Nephron progenitor cell (in vitro differentiated cells): ENCODE results near the gene ZNHIT1.

Source experiments
- DNase-seq: peaks from one replicate; pipeline ENCODE4 v3.0.0; 2021
- H3K27ac Mint-ChIP-seq: 2 replicates; pipeline ENCODE4 v1.8.0; 2021; ENCODE audit warnings: mild to moderate bottlenecking, moderate library complexity, mixed read lengths
- H3K27me3 Mint-ChIP-seq: 2 replicates; pipeline ENCODE4 v1.8.0; 2021; ENCODE audit warnings: mild to moderate bottlenecking, low read depth, mixed read lengths; ENCODE audit not compliant: poor library complexity
- H3K36me3 Mint-ChIP-seq: 2 replicates; pipeline ENCODE4 v1.8.0; 2021; ENCODE audit warnings: low read depth, mixed read lengths
- H3K4me1 Mint-ChIP-seq: 2 replicates; pipeline ENCODE4 v1.8.0; 2021; ENCODE audit warnings: mixed read lengths
- H3K4me3 Mint-ChIP-seq: 2 replicates; pipeline ENCODE4 v1.8.0; 2021; ENCODE audit warnings: mild to moderate bottlenecking, moderate library complexity, mixed read lengths
- H3K9me3 Mint-ChIP-seq: 2 replicates; pipeline ENCODE4 v1.8.0; 2021; ENCODE audit warnings: mild to moderate bottlenecking, moderate library complexity, mixed read lengths
- TF ChIP-seq, protein P1 (sequence below): fragments of 200-600 bp; sonication (generic); IDR thresholded peaks from 2 replicates; pipeline ENCODE4 v1.5.0; 2021; ENCODE audit warnings: antibody characterized with exemption

The ZNHIT1 gene

DNA sequence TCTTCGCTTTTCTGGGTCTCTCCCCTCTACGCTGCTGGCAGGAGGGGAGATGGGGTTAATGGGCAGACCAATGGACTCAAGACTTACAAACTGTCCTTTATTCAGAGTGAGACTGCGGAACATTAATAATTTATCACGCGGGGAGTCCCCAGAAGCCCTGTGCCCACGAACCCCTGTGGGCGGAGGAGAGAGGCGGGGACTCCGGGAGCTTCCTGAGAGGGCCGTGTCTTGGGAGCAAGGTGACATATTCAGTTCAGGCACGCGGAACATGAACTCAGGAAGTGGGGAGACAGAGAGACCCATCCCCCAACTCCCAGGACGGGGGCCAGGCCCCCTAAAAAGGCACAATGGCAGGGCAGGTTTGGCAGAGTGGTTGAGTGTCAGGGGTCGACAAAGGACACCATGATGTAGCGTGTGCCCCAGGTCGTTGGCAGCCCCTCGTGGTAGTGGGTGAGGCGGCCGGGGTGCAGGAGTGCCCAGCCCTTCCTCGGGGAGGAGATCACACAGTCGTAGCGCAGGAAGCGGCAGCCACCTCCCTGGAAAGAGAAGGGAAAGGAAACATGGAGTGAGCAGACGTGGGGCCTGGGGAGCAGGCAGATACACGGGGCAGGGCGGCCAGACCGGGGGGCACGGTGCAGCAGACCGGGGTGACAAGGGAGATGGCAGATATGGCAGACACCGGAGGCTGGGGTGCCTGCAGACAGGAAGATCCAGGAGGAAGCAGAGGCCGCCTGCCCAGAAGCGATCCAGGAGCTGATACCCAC is 11.9 kb upstream of the ZNHIT1 start:
- Mint-ChIP-seq H3K4me1 (peaks cover 4% of the 10 kb centered on the region), H3K4me3 (no peak overlapping the region), H3K27ac (no peak overlapping the region), H3K27me3 (peaks cover 46% of the 10 kb centered on the region), H3K9me3 (no peaks in the 10 kb centered on the region), H3K36me3 (peaks cover 22% of the 10 kb centered on the region)
- TF ChIP-seq, protein P1, sequence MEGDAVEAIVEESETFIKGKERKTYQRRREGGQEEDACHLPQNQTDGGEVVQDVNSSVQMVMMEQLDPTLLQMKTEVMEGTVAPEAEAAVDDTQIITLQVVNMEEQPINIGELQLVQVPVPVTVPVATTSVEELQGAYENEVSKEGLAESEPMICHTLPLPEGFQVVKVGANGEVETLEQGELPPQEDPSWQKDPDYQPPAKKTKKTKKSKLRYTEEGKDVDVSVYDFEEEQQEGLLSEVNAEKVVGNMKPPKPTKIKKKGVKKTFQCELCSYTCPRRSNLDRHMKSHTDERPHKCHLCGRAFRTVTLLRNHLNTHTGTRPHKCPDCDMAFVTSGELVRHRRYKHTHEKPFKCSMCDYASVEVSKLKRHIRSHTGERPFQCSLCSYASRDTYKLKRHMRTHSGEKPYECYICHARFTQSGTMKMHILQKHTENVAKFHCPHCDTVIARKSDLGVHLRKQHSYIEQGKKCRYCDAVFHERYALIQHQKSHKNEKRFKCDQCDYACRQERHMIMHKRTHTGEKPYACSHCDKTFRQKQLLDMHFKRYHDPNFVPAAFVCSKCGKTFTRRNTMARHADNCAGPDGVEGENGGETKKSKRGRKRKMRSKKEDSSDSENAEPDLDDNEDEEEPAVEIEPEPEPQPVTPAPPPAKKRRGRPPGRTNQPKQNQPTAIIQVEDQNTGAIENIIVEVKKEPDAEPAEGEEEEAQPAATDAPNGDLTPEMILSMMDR, result no peak
- no peak for DNase-seq

DNA sequence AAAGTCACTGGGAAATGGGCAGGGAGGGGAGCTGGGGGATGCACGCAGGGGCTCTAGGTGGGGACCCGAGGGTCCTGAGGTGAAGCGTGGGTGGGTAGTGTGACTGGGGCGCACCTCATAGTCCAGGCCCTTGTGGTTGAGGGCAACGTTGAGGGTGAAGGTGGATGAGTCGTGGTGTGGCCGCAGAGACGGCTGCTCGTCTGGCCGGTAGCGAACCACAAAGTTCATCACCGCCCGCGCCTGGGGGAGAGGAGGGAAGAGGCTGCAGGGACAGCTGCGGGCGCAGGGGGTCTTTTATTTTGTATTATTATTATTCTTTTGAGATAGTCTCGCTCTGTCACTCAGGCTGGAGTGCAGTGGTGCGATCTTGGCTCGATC is 11.3 kb upstream of the ZNHIT1 start:
- Mint-ChIP-seq H3K4me3 (no peak overlapping the region), H3K27ac (peak overlapping the region; percentile 47), H3K4me1 (no peaks in the 10 kb centered on the region), H3K9me3 (no peaks in the 10 kb centered on the region), H3K36me3 (peaks cover 22% of the 10 kb centered on the region), H3K27me3 (peaks cover 40% of the 10 kb centered on the region)
- no peak for DNase-seq
- TF ChIP-seq, protein P1, result no peak

DNA sequence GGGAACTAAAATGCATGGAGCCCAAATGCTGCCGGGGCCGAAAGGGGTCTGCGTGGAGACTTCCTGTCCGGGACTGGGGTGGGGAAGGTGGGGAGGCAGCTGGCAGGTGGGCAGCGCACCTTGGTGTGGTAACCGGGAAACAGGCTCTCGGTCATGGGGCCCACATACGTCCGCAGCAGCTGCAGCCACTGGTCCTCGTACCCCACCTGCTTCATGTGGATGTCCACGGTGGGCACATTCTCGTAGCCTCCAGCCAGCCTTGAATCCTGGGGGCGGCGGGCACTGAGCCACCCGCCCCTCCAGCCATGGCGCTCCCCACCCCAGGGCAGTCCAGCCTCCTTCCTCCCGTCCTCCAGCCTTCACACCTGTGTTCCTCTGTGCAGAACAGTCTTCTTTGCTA is 10.5 kb upstream of the ZNHIT1 start:
- Mint-ChIP-seq H3K9me3 (no peaks in the 10 kb centered on the region), H3K4me1 (no peaks in the 10 kb centered on the region), H3K27ac (no peak overlapping the region), H3K27me3 (peaks cover 32% of the 10 kb centered on the region), H3K4me3 (no peak overlapping the region), H3K36me3 (peaks cover 22% of the 10 kb centered on the region)
- DNase-seq, result no peak
- TF ChIP-seq, protein P1, result no peak

DNA sequence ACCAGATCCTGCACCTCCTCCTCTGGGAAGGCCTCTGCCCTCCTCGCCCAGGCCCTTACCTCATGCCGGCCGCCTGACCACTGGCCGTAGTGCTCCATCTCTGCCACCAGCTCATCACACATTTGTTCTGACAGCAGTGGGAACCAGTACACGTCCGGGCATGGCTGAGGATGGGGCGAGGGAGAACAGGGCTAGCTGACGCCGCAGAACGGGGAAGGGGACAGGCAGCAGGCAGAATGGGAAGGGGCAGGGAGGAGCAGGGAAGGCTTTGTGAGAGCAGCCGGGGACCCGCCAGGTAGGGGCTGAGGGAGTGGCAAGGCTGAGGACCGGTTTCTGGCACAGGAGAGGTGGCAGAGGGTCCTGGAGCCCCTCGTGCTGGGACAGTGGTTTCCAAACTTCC is 9.2 kb upstream of the ZNHIT1 start:
- H3K36me3 Mint-ChIP-seq, result peaks cover 22% of the 10 kb centered on the region
- TF ChIP-seq, protein P1, result no peak
- H3K27ac Mint-ChIP-seq, result no peak overlapping the region
- H3K9me3 Mint-ChIP-seq, result no peaks in the 10 kb centered on the region
- no peak overlapping the region for H3K4me3 Mint-ChIP-seq
- no peak for DNase-seq
- H3K4me1 Mint-ChIP-seq, result no peaks in the 10 kb centered on the region
- H3K27me3 Mint-ChIP-seq, result peaks cover 19% of the 10 kb centered on the region

DNA sequence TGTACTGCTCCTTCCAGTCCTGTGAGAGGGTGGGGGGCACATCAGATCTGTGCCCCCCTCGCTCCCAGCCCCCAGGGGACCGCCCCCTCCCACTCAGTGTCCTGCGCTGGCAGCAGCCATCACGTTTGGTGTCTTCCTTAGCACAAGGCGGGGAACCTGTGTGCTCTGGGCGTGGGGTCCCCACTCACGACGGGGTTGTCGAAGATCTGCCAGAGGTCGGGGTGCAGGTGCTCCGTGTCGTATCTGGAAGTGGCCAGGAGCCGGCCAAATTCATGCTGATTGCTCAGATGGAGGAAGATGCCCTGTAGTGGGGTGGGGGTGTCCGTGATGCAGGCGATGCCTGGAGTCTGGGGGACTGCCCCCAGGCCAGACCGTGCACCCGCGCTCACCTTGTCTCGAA is 7.8 kb upstream of the ZNHIT1 start:
- Mint-ChIP-seq H3K36me3 (peaks cover 27% of the 10 kb centered on the region), H3K27me3 (peaks cover 5% of the 10 kb centered on the region), H3K4me3 (no peak overlapping the region), H3K27ac (no peak overlapping the region), H3K4me1 (no peaks in the 10 kb centered on the region), H3K9me3 (no peaks in the 10 kb centered on the region)
- TF ChIP-seq, protein P1, result no peak
- DNase-seq, result no peak

DNA sequence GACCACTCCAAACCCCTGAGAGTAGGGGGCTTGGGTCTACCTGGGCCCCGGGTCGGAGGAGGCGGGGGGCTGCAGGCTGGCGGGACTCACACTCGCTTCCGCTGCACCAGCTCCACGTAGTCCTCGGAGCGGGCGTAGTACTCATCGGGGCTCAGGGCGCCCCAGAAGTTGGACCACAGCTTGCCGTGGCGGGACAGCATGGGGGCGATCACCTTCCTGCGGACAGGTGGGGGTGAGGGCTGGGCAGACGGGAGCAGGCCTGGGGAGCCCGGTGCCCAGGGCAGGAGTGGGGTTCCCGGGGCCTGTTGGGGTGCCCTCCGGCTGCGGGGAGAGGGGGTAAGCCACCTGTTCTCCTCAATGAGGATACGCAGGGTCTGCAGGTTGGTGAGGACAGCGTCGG is 6.5 kb upstream of the ZNHIT1 start:
- no peak overlapping the region for H3K4me3 Mint-ChIP-seq
- H3K27ac Mint-ChIP-seq, result no peak overlapping the region
- peaks cover 22% of the 10 kb centered on the region for H3K36me3 Mint-ChIP-seq
- TF ChIP-seq, protein P1, result no peak
- DNase-seq, result no peak
- no peaks in the 10 kb centered on the region for H3K27me3 Mint-ChIP-seq
- H3K4me1 Mint-ChIP-seq, result peaks cover 10% of the 10 kb centered on the region
- no peaks in the 10 kb centered on the region for H3K9me3 Mint-ChIP-seq
